ENCODE results near the gene HIVEP1.

DNA sequence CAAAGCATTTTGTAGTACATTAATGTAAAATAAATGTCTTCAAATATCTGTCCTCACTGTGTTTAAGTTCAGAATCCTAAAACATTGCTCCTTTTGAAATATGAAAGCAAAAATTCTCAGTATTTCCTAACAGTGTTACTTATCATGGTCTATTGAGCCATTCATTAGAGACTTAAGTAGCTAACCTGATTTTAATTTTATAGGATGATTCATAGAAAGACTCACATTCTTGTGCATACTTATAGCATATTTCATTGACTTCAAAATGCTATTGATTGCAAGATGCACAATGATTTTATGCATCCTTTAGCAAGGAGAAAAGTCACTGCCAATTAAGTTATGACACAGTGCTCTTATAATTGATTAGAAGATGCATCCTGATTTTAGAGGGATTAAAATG lies 85.7 kb downstream of the HIVEP1 start:
- TF ChIP-seq, protein P1, sequence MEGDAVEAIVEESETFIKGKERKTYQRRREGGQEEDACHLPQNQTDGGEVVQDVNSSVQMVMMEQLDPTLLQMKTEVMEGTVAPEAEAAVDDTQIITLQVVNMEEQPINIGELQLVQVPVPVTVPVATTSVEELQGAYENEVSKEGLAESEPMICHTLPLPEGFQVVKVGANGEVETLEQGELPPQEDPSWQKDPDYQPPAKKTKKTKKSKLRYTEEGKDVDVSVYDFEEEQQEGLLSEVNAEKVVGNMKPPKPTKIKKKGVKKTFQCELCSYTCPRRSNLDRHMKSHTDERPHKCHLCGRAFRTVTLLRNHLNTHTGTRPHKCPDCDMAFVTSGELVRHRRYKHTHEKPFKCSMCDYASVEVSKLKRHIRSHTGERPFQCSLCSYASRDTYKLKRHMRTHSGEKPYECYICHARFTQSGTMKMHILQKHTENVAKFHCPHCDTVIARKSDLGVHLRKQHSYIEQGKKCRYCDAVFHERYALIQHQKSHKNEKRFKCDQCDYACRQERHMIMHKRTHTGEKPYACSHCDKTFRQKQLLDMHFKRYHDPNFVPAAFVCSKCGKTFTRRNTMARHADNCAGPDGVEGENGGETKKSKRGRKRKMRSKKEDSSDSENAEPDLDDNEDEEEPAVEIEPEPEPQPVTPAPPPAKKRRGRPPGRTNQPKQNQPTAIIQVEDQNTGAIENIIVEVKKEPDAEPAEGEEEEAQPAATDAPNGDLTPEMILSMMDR (IDR thresholded peaks at IDR 0.05): no peak
- peak; percentile 53; the same call in 1 of the 2 replicates for TF ChIP-seq TCF12 (IDR thresholded peaks at IDR 0.05)
- no peak for TF ChIP-seq YY1 (IDR thresholded peaks at IDR 0.05; ENCODE audit: low read depth)
- no peak for TF ChIP-seq MAX (IDR thresholded peaks at IDR 0.05; ENCODE audit: low read depth)
- TF ChIP-seq EP300 (IDR thresholded peaks at IDR 0.05; ENCODE audit: borderline replicate concordance in 1 of 2, low read depth in 1 of 2, low read length in 1 of 2): 0 out of 4 replicates have a peak, but pooled peaks of 1 of the 2 experiments have one; percentile 17
- TF ChIP-seq FOXM1 (IDR thresholded peaks at IDR 0.05; ENCODE audit: low read depth): no peak
- no peak for TF ChIP-seq REST (IDR thresholded peaks at IDR 0.05; ENCODE audit: low read depth, low read length)
- TF ChIP-seq POLR2AphosphoS5 (IDR thresholded peaks at IDR 0.05; ENCODE audit: low read depth, low read length): no peak
- TF ChIP-seq PBX3 (IDR thresholded peaks at IDR 0.05): peak; percentile 47; the same call in 1 of the 2 replicates
- no peak for TF ChIP-seq USF2 (IDR thresholded peaks at IDR 0.05; ENCODE audit: borderline replicate concordance, low read depth, low read length)
- no peak for TF ChIP-seq MEF2A (IDR thresholded peaks at IDR 0.05; ENCODE audit: borderline replicate concordance, low read depth)
- TF ChIP-seq CHD2 (IDR thresholded peaks at IDR 0.05; ENCODE audit: low read length, partially characterized antibody): no peak
- TF ChIP-seq RXRA (IDR thresholded peaks at IDR 0.05; ENCODE audit: borderline replicate concordance, low read depth): no peak
- TF ChIP-seq RFX5 (IDR thresholded peaks at IDR 0.05; ENCODE audit: low read length): no peak

Data from SK-N-SH (cell line).